Measurements from ENCODE around the gene C11orf58.

The C11orf58 gene

GRCh38 chr11:16786131-16786530 is 47.7 kb downstream of the C11orf58 start:
- DNase-seq = no peak

- DNase-seq = no peak
These were observed 48.7 kb downstream of the C11orf58 start for GRCh38 chr11:16787035-16787742.

DNA sequence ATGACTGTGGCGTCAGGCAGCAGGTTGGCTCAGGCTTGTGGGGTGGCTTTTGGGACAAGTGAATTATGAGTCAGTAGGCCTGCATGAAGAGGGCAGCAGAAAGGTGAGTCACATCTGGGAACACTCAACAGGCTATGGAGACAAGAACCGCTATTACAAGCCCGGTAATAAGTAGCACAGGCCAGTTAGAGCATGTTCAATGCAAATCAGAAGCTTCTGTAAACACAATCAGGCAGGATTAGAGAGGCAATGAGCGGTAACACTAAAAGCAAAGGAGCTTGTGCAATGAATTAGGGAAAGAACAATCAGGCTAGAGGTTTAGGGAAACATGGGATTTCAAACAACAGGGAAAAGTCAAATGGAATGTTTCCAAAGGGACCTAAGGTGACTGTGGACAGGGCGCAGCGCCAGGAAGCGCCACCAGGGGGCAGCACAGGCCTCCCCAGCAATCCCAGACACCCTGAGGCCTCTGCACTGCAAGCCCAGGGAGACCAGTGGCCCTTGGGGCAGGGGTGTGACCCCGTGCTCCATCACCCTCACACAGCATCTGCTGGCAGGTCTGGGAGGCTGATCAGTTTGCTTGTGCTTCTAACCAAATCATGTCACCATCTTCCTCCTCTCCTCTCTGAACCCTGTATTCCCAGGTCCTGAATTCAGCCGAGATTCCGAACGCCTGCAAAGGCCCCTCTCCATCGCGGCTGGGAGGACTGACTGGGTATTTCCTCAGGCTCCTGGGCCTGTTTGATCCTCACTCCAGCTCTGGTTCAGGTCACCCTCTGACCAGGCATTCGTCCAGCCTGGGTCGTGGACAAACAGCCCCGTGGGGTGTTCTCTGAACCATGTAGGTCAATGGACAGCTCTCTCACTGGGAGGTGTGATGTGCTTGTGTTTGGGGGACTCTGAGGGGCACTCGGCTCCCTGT is 50.0 kb downstream of the C11orf58 start:
- peak; percentile 64 for DNase-seq

- no peak for DNase-seq
These were observed 50.6 kb downstream of the C11orf58 start for GRCh38 chr11:16789063-16789420.

DNA sequence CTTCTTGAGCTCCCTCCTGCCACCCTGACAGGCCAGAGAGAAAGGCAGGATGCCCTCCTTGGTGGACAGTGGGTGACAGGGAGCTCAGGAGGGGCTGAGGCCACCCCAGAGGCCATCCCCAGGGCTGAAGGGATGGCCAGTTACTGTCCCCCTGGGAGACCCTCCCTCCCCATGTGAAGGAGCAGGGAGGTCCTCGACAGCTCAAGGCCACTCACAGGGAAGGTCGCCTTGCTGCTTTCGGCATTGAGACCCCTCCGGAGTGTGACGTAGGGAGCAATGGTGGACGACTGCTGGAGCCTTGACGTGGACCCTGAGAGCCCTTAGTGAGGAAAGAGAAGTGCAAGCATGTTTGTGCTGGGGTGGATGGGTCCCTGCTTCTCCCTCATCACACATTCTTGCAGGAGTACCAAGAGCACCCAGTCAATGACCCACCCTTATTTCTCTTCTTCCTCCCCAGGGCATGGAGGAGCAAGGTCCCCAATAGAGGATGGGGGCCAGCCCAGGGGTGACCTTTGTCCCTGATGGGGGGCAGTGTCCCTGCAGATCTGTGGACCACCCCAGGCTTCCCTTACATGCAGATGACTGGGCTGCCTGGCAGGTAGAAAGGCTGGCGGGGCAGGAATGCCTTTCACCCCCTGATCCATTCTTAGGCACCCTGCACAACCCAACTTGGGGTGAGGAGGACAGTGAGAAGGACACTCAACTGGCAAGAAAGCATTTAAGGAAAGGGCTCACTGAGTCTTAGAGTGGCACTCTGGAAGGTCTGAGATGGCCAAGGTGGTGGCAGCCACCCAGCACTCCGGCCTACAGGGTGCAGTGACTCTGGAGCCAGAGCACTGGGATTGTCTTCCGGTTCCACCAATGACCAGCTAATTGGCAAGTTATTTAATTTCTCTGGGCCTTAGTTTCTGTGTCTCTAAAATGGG is 51.4 kb downstream of the C11orf58 start:
- DNase-seq = no peak

DNA sequence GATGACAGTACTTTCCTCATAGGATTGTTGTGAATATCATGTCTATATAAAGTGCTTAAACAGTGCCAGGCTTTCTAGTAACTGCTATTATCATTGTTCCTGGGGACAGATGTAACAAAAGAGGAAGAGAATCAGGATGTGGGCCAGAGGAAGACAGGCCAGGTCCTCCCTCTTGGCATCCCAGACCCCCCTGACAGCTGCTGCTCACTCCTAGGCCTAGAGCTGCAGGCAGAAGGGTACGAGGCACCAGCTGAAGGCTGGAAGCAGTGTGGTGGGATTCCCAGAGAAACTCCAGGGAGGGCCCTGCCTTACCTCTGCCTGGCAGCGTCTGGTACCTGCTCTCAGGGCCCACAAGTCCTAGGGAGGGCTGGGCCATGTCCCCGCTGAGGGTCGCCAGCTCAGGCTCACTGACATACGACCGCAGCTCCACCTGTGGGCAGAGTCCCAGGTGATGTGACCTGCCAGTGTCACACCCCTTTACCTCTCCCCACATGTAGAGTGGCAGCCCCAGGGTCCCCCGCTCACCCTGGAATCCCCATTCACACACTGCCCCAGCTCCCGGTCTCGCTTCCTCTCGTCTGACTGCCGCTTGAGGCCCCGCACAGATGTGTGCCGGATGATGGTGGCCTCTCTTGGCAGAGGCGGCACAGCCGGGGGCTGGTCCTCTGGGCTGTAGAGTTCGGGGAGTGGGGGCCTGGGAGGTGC is 52.2 kb downstream of the C11orf58 start:
- DNase-seq = no peak

DNA sequence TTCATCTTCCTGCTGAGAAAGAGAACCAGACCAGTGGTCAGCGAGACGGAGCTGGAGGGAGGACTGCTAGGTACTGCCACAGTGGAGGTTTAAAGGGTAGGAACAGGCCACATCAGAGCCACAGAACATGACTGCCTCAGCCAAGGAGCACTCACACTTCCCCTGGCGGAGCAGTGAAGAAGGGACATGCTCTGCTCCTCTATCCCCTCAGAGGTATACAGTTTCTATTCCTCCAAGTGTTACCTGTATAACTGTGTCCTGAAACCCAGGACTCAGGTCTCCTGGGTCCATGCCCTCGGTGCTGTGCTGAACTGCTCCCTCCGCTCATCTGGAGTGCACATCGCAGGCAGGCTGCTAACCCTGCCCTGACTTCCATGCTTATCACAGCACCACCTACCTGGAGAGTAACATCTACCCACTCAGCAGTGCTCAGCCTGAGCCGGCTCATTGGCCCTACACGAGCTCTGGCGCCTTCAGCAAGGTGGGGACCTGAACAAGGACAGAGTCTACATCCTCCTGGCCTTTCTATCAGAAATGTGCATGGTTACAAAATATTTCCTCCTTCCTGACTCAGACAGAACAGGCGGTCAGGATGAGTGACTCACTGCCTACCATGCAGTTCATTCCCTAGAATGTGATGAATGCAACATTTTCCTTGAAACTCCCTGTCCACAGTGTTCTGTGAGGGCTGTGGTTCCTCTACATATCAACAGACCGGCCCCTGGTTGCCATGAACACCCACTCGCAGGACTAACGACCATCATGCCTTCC is 52.9 kb downstream of the C11orf58 start:
- no peak for DNase-seq

- no peak for DNase-seq
These were observed 54.0 kb downstream of the C11orf58 start for GRCh38 chr11:16792426-16792825.

- no peak for DNase-seq
These were observed 54.6 kb downstream of the C11orf58 start for GRCh38 chr11:16793009-16793408.

GRCh38 chr11:16793511-16793910 is 55.1 kb downstream of the C11orf58 start:
- no peak for DNase-seq

- no peak for DNase-seq
These were observed 55.8 kb downstream of the C11orf58 start for GRCh38 chr11:16794047-16794818.

DNA sequence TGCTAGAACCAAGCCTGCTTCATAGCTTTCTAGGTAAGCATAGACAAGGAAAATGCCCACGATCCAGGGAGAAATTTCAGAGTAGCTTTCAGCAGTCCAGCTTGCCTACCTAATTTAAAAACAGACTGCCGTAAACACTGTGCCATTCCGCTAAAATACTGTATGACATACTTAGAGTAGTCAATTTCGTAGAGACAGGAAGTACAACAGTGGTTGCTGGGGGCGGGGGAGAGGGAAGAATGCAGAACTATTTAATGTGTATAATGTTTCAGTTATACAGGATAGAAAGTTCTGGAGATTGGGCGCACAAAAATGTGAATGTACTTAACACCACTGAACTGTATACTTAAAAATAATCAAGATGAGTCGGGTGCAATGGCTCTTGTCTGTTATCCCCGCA is 56.7 kb downstream of the C11orf58 start:
- peak; percentile 18 for DNase-seq

DNA sequence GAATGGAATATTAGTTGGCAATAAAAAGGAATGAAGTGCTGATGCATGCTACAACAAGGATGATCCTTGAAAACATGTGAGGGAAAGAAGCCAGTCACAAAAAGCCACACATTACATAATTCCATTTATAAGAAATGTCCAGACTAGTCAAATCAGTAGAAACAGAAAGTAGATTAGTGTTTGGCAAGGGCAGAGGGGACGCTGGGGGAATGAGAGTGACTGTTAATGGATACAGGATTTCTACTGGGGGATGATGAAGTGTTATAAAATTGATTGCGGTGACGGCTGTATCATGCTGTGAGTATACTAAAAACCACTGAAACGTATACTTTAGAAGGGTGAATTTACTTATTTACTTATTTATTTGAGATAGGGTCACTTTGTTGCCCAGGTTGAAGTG is 57.9 kb downstream of the C11orf58 start:
- DNase-seq = no peak

GRCh38 chr11:16797776-16798175 is 59.3 kb downstream of the C11orf58 start:
- no peak for DNase-seq

DNA sequence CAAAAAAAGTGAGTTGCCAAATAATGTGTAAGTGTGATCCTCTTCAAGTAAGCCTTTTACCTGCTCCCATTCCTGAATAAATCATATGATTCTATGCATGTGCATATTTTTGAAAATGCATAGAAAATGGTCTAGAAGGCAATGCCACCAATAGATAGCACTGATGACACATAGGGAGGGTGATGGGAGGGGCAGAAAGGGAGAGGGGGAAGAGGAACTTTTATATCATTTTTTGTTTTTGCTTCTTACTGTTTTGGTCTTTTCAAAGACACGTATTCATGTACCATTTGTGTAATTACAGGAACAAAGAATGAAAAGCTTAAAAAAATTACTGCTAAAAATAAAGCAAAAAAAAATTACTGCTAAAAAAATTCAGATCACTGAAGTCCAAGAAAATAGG is 60.8 kb downstream of the C11orf58 start:
- no peak for DNase-seq

GRCh38 chr11:16799890-16800289 is 61.4 kb downstream of the C11orf58 start:
- DNase-seq = no peak

GRCh38 chr11:16800382-16800781 is 61.9 kb downstream of the C11orf58 start:
- no peak for DNase-seq

DNA sequence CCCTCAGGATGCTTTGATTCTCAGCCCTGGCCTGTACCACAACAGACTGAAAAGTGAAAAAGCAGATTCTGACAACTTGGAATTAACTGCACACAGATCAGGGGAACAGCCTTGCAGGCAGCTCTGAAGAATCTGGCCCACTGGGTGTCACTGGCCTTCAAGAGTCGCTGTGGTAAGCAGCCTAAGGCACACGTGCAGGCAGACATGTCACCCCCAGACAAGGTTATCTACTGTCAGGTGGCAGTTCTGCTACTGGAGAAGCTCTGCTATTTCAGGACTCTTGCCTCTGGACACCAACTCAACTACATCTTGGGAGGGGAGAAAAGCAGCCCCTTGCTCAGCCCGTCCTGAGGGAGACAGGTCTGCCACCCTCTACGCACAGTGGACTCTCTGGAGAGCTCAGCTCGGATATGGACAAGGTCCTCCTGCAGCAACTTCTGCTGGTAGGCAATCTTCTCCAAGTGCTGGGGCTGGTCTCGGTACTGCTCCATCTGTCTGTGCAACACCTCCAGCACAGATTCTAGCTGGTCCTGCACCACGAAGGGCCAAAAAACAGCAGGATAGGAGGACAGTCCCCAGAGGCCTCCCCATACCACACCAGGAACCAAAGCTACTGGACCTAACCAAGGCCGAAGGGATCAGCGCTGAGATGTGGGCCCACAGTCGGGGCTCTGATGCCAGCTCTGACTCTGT is 63.0 kb downstream of the C11orf58 start:
- DNase-seq = no peak

DNA sequence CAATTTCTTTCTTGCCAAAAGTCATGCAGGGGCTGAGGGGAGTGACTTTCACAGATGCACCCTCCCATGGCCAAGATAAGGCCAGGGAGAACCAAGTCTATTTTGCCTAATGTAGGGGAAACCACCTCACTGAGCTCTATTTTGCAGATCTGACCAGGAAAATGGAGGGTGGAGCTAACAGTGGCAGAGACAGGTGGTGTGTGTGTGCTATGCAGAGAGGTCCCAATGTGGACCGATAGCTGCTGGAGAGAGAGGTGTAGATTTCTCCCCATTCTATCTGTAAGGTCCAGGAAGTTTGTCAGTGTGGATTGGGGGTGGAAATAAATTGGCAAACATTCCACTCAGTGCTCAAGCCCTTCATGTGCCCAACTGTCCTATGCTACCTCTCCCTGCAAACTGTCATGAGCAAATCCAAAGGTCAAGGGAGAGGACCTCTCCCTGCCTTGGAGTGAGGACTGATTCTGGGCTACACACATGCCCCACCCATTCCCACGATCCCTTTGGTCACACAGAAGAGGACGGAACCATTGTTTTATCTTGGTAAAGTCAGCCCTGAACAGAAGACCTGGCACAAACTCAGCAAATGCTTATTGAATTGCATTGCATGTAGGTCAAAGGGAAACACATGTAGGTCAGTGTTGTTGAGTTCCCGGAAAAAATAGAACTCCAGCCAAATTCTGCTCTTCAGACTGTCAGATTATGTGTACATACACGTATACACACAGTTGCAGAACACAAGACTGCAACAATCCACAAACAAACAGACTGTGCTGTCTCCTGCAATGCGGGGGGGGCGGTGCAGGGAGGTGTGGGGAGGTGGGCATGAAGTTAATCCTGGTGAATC is 65.9 kb downstream of the C11orf58 start:
- no peak for DNase-seq

Measured in CD4-positive, alpha-beta T cell treated with Interleukin-17A for 4 hours (primary cell).